ENCODE measurements around the gene DRC7. TPM values are rescaled to one million over a fixed set of nuclear protein-coding genes. Genes with fewer than 3 reads are reported as not detected.

DRC7 gene
- total RNA-seq, 1 donor from 2014 or later, result 0.41 TPM

DNA sequence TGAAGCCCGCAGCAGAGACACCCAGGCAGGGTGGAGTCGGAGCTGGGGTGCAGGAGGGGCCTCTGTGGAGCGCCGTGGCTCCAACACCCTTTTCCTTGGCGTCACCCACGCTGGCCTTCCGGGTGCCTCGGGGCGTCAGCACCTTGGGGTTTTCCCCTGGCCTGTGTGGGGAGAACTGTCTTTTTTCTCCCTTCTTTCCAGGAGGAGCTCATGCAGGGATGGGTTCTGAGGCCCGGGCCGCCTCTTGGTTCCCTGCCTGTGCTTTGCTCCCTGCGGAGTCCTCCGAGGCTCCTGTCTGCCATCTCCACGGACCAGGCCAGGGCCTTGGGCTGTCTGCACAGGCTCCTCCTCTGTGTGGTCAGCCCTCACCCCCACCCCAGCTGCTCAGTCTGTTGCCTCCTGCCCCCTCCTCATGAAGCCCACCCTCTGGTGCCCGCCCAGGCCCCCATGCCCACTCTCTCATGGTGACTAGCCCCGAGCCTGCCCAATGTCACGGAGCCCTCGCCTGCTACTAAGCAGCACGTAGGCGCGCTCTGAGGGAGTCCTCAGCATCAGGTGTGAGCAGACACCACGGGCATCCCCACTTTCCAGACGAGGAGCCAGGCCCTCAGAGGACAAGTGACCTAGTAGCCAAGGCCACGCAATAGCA lies 45.9 kb downstream of the DRC7 start:
- no peak for DNase-seq (ENCODE audit: low spot score)
- no peaks in the 10 kb centered on the region for H4K20me1 ChIP-seq (ENCODE audit: low read depth)
- H3F3A ChIP-seq (ENCODE audit: low read depth), result no peaks in the 10 kb centered on the region
- no peaks in the 10 kb centered on the region for H3K9me3 ChIP-seq (ENCODE audit: low read depth)
- Mint-ChIP-seq H3K36me3 (peaks cover under 1% of the 10 kb centered on the region), H3K27ac (no peak overlapping the region), H3K4me1 (peaks cover 18% of the 10 kb centered on the region), H3K4me3 (no peak overlapping the region), H3K27me3 (ENCODE audit: insufficient read depth, low read depth) (no peaks in the 10 kb centered on the region), H3K9me3 (no peaks in the 10 kb centered on the region)
- TF ChIP-seq EZH2phosphoT487 (IDR thresholded peaks at IDR 0.05), result no peak
- TF ChIP-seq EZH2 (IDR thresholded peaks at IDR 0.05), result no peak
- TF ChIP-seq, protein P1, sequence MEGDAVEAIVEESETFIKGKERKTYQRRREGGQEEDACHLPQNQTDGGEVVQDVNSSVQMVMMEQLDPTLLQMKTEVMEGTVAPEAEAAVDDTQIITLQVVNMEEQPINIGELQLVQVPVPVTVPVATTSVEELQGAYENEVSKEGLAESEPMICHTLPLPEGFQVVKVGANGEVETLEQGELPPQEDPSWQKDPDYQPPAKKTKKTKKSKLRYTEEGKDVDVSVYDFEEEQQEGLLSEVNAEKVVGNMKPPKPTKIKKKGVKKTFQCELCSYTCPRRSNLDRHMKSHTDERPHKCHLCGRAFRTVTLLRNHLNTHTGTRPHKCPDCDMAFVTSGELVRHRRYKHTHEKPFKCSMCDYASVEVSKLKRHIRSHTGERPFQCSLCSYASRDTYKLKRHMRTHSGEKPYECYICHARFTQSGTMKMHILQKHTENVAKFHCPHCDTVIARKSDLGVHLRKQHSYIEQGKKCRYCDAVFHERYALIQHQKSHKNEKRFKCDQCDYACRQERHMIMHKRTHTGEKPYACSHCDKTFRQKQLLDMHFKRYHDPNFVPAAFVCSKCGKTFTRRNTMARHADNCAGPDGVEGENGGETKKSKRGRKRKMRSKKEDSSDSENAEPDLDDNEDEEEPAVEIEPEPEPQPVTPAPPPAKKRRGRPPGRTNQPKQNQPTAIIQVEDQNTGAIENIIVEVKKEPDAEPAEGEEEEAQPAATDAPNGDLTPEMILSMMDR (IDR thresholded peaks at IDR 0.05), result no peak
- no peak overlapping the region for H3K4me2 ChIP-seq
- H3K9ac ChIP-seq, result no peak overlapping the region
- no peak overlapping the region for H3K27ac ChIP-seq
- no peak overlapping the region for H2AFZ ChIP-seq (replicated peaks)
- H3K4me1 ChIP-seq, result no peaks in the 10 kb centered on the region
- no peaks in the 10 kb centered on the region for H3K36me3 ChIP-seq
- H3K4me3 ChIP-seq, result no peak overlapping the region
- H3K27me3 ChIP-seq, result no peaks in the 10 kb centered on the region
- H3K79me2 ChIP-seq (ENCODE audit: low read depth), result no peaks in the 10 kb centered on the region

DNA sequence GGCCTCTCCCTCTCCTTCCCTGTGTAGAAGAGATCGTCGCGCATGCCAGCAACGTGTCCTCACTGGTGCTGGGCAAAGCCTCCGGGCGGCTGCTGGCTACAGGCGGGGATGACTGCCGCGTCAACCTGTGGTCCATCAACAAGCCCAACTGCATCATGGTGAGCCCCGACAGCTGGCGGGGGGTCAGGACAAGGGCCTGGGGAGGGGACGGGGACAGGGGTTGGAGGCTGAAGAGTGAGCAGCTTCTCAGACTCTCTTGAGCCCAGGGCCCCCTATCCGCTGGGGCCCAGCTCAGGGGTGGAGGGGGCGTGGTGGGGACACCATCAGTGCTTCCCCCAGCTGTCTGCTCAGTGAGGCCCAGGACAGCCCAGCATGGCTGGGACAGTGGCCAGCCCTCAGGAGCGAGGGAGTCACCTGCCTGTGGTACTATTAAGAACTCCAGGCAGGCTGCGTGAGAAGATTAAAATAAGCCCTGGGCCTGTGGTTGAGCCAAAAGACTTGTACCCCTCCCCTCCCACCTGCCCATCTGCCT lies 47.1 kb downstream of the DRC7 start:
- H3K9ac ChIP-seq, result no peak overlapping the region
- Mint-ChIP-seq H3K27ac (no peak overlapping the region), H3K27me3 (ENCODE audit: insufficient read depth, low read depth) (no peaks in the 10 kb centered on the region), H3K9me3 (no peaks in the 10 kb centered on the region), H3K4me3 (no peak overlapping the region), H3K4me1 (peaks cover 9% of the 10 kb centered on the region), H3K36me3 (peaks cover 6% of the 10 kb centered on the region)
- no peaks in the 10 kb centered on the region for H3K27me3 ChIP-seq
- H3F3A ChIP-seq (ENCODE audit: low read depth), result no peaks in the 10 kb centered on the region
- no peak overlapping the region for H2AFZ ChIP-seq (replicated peaks)
- no peaks in the 10 kb centered on the region for H4K20me1 ChIP-seq (ENCODE audit: low read depth)
- no peak overlapping the region for H3K4me2 ChIP-seq
- H3K4me1 ChIP-seq, result no peaks in the 10 kb centered on the region
- no peaks in the 10 kb centered on the region for H3K79me2 ChIP-seq (ENCODE audit: low read depth)
- H3K4me3 ChIP-seq, result no peak overlapping the region
- TF ChIP-seq, protein P1 (IDR thresholded peaks at IDR 0.05), result no peak
- H3K9me3 ChIP-seq (ENCODE audit: low read depth), result no peaks in the 10 kb centered on the region
- DNase-seq (ENCODE audit: low spot score), result no peak
- no peak overlapping the region for H3K27ac ChIP-seq
- no peaks in the 10 kb centered on the region for H3K36me3 ChIP-seq

DNA sequence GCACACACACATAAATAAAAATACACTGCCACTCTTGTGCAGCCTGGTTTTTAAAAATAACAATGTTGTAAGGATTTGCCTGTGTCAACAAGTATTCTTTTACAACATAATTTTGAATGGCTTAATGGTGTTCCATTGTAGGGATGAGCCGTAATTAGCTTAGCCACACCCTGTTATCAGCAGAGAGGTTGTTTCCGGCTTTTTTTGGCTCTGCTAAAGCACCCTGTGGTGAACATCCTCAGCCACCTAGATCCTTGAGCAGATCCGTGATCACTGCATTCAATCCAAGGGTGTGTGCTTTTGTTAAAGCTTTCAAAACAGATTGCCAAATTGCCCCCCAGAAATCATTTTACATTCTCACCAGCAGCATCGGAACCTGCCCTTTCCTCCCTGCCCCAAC lies 47.9 kb downstream of the DRC7 start:
- H3K9me3 ChIP-seq (ENCODE audit: low read depth), result no peaks in the 10 kb centered on the region
- no peak overlapping the region for H3K9ac ChIP-seq
- H3K9me3 Mint-ChIP-seq, result no peaks in the 10 kb centered on the region
- no peaks in the 10 kb centered on the region for H3K27me3 Mint-ChIP-seq (ENCODE audit: insufficient read depth, low read depth)
- H2AFZ ChIP-seq (replicated peaks), result no peak overlapping the region
- no peak overlapping the region for H3K4me3 Mint-ChIP-seq
- no peaks in the 10 kb centered on the region for H3K27me3 ChIP-seq
- TF ChIP-seq, protein P1 (IDR thresholded peaks at IDR 0.05), result no peak
- TF ChIP-seq EZH2phosphoT487 (IDR thresholded peaks at IDR 0.05) (no peak), EZH2 (IDR thresholded peaks at IDR 0.05) (no peak)
- peaks cover 4% of the 10 kb centered on the region for H3F3A ChIP-seq (ENCODE audit: low read depth)
- no peaks in the 10 kb centered on the region for H3K79me2 ChIP-seq (ENCODE audit: low read depth)
- no peak overlapping the region for H3K4me2 ChIP-seq
- no peak overlapping the region for H3K27ac Mint-ChIP-seq
- H3K4me3 ChIP-seq, result no peak overlapping the region
- H3K27ac ChIP-seq, result no peak overlapping the region
- H3K36me3 Mint-ChIP-seq, result peaks cover 6% of the 10 kb centered on the region
- no peaks in the 10 kb centered on the region for H3K36me3 ChIP-seq
- DNase-seq (ENCODE audit: low spot score), result no peak
- H4K20me1 ChIP-seq (ENCODE audit: low read depth), result no peaks in the 10 kb centered on the region
- peaks cover 6% of the 10 kb centered on the region for H3K4me1 ChIP-seq
- peaks cover 8% of the 10 kb centered on the region for H3K4me1 Mint-ChIP-seq

All from neural progenitor cell (in vitro differentiated cells).